Transverse colon (tissue), 4 donors: ENCODE measurements around the gene KPNA6. TPM values are rescaled to one million over a fixed set of nuclear protein-coding genes. Genes with fewer than 3 reads are reported as not detected.

Experiments used
- DNase-seq: peaks from one replicate; pipeline ENCODE4 v3.0.0-alpha.2; 2019
- H3K27ac ChIP-seq, 4 donors: fragments of 200-600 bp; sonication (generic); 2 replicates each; pipeline ENCODE4 v1.5.1; 2016 to 2018; ENCODE audit warnings: inconsistent platforms in 4 of 4
- H3K27me3 ChIP-seq: fragments of 200-600 bp; sonication (generic); 2 replicates; pipeline ENCODE4 v1.5.1; 2017; ENCODE audit warnings: inconsistent platforms
- H3K36me3 ChIP-seq, 4 donors: fragments of 200-600 bp; sonication (generic); 2 replicates each; pipeline ENCODE4 v1.5.1; 2017 to 2019; ENCODE audit warnings: inconsistent platforms in 4 of 4
- H3K4me1 ChIP-seq, 4 donors: fragments of 200-600 bp; sonication (generic); 2 replicates each; pipeline ENCODE4 v1.5.1; 2017 to 2020; ENCODE audit warnings: inconsistent platforms in 4 of 4
- H3K4me3 ChIP-seq, 4 donors: fragments of 200-600 bp; sonication (generic); 1 replicate in 1 of 4; 2 replicates in 3 of 4; pipeline versions ENCODE4 v1.5.1 to v1.6.1; 2017 to 2019; ENCODE audit warnings: inconsistent platforms in 4 of 4
- H3K9me3 ChIP-seq, 2 donors: fragments of 200-600 bp; sonication (generic); 2 replicates each; pipeline ENCODE4 v1.5.1; 2017 to 2019; ENCODE audit warnings: inconsistent platforms in 2 of 2
- EP300 ChIP-seq: sonication (generic); formaldehyde crosslinking; IDR thresholded peaks from one replicate; pipeline ENCODE4 v1.6.1; 2017; ENCODE audit warnings: antibody characterized with exemption, low read depth
- POLR2A ChIP-seq: fragments of 450-650 bp; IDR thresholded peaks from one replicate; pipeline ENCODE4 v1.6.1; 2016; ENCODE audit warnings: antibody characterized with exemption, mild to moderate bottlenecking, moderate library complexity
- POLR2AphosphoS5 ChIP-seq, 3 donors: sonication (generic); formaldehyde crosslinking; IDR thresholded peaks; one replicate each; pipeline ENCODE4 v1.6.1; 2016; ENCODE audit warnings: antibody characterized with exemption in 3 of 3
- WGBS, 2 donors: methylation state at CpG; one replicate each; pipeline ENCODE4 v1.1.5; 2018; ENCODE audit warnings: low coverage in 1 of 2; 5-methylcytosine and 5-hydroxymethylcytosine counted together
- in situ Hi-C, 4 donors: fragments of 200-750 bp; cut with MboI; loops; one replicate each; pipeline versions ENCODE4 v1.15.0 to v1.15.1; 2017; ENCODE audit warnings: low sequenced_read_pairs in 3 of 4, low pct_ligation_motif_present in 1 of 4, low pct_unique_long_range_greater_than_20kb in 1 of 4
- intact Hi-C: fragments of 100-400 bp; cut with DNase I; formaldehyde crosslinking; loops from one replicate; pipeline ENCODE4 v1.15.1; 2023; ENCODE audit warnings: low total_unique reads
- total RNA-seq, 4 donors: library from RNA; depleted of rRNA; stranded (reverse); fragments of >200 nt; gene quantifications; one replicate each; pipeline ENCODE4 v1.1.0, GENCODE V29; 2016
- TF ChIP-seq, protein P1 (sequence below), 5 experiments: fragments of 200-600 bp in 3 of 5; fragments of 450-650 bp in 2 of 5; sonication (generic) in 3 of 5; IDR thresholded peaks; 1 replicate in 2 of 5; 2 replicates in 3 of 5; pipeline ENCODE4 v1.5.1; 2016 to 2017; ENCODE audit warnings: antibody characterized with exemption in 5 of 5, inconsistent platforms in 3 of 5, mild to moderate bottlenecking in 2 of 5, moderate library complexity in 1 of 5

The KPNA6 gene
- total RNA-seq, 4 donors from 2014 or later, result 20.5 to 30.5 (median 25.4) TPM

DNA sequence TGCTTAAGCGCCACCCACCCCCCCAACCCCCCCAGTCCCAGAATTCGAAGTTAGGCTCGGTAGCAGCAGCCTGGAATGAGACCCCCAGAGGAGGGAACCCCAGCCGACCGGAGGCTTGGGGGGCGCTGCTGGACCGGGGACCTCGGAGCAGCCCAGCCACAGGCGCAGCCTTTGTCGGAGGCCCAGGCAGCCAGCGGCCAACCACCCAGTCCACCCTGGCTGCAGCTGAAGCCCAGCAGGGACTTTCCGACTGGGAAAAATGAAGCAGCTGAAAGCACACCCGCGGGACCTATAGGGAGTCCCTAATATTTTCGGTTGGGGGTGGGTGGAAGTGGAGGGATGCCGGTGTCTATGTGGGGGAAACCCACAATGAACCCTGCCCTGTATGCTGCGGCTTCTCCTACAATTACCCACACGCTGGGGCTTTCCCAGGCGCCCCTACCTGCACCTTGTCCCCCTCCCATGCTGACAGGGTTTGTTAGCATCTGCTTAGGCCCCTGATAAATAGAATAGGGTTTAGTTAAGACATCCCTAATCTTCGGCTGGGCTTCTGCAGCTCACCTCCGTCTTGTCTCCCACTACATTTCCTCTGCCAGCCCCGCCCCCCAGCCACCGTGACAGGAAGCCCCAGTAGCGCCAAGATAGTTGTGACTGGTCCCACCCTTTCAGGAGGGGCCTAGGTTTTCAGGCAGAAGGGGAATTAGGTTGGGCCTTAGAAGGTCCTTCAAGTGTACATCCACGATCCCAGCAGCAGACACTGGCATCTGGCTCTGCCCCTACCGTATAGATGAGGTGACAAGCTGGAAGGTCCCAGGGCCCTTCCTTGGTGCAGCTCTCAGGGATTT is 93.4 kb downstream of the KPNA6 start:
- Histone ChIP-seq H3K4me3 (peak overlapping the region; percentile 38 to 61 (median 50)), H3K4me1 (peaks cover 19 to 39% (median 34%) of the 10 kb centered on the region in 4 donors), H3K36me3 (peaks cover 0 to 14% (median 2%) of the 10 kb centered on the region in 4 donors), H3K9me3 (no peaks in the 10 kb centered on the region), H3K27me3 (no peaks in the 10 kb centered on the region), H3K27ac (peak overlapping the region; percentile 73 to 92 (median 83))
- in situ Hi-C loops (loop anchor here in 1 of 4 donors (25.0 kb wide), 1 partner anchor 186 kb away; the partner anchor contains the start of gene BSDC1), intact Hi-C loops (no loop called here)
- peak in 1 of 3 donors; percentile 18 for TF ChIP-seq POLR2AphosphoS5 (IDR thresholded peaks at IDR 0.05)
- no peak for TF ChIP-seq EP300
- TF ChIP-seq, protein P1, sequence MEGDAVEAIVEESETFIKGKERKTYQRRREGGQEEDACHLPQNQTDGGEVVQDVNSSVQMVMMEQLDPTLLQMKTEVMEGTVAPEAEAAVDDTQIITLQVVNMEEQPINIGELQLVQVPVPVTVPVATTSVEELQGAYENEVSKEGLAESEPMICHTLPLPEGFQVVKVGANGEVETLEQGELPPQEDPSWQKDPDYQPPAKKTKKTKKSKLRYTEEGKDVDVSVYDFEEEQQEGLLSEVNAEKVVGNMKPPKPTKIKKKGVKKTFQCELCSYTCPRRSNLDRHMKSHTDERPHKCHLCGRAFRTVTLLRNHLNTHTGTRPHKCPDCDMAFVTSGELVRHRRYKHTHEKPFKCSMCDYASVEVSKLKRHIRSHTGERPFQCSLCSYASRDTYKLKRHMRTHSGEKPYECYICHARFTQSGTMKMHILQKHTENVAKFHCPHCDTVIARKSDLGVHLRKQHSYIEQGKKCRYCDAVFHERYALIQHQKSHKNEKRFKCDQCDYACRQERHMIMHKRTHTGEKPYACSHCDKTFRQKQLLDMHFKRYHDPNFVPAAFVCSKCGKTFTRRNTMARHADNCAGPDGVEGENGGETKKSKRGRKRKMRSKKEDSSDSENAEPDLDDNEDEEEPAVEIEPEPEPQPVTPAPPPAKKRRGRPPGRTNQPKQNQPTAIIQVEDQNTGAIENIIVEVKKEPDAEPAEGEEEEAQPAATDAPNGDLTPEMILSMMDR (IDR thresholded peaks at IDR 0.05), result no peak
- DNase-seq, result peak; percentile 79
- 0 to 7% methylated on average over 2 to 26 of the region's 26 CpGs for WGBS, 2 donors

DNA sequence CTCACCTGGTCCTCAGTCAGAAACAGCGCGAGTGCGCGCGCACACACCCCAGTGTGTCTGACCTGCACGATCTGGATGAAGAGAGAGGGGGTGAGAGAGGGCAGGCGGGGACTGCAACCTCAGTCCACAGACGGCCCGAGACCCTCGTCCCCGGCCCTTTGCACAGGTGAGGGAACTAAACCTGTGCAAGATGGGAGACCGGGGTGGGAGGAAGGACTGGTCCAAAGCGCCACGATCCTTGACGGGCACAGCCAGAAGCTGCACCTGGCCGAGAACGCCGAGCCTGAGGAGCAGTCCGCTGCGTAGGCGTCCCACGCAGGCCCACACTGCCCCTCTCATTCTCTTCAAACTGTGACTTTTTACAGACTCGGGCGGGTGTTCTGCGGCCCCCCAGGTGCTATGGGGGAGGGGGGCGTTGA is 97.1 kb downstream of the KPNA6 start:
- peak; percentile 21 for DNase-seq
- peaks cover 22 to 53% (median 42%) of the 10 kb centered on the region in 4 donors for H3K4me1 ChIP-seq
- in situ Hi-C loops, result loop anchor here in 1 of 4 donors (25.0 kb wide), 1 partner anchor 182 kb away; the partner anchor contains the start of gene BSDC1
- H3K9me3 ChIP-seq, result no peaks in the 10 kb centered on the region
- TF ChIP-seq POLR2AphosphoS5 (IDR thresholded peaks at IDR 0.05) (no peak), EP300 (no peak), POLR2A (no peak)
- TF ChIP-seq, protein P1 (IDR thresholded peaks at IDR 0.05), result no peak
- intact Hi-C loops, result no loop called here
- H3K4me3 ChIP-seq, result peak overlapping the region; percentile 45 to 70 (median 58)
- no peaks in the 10 kb centered on the region for H3K36me3 ChIP-seq
- 35% methylated on average over 26 of the region's 26 CpGs; no CpG with 5 or more reads in 1 of the 2 donors for WGBS, 2 donors
- peak overlapping the region; percentile 42 to 75 (median 65) for H3K27ac ChIP-seq
- H3K27me3 ChIP-seq, result no peaks in the 10 kb centered on the region

DNA sequence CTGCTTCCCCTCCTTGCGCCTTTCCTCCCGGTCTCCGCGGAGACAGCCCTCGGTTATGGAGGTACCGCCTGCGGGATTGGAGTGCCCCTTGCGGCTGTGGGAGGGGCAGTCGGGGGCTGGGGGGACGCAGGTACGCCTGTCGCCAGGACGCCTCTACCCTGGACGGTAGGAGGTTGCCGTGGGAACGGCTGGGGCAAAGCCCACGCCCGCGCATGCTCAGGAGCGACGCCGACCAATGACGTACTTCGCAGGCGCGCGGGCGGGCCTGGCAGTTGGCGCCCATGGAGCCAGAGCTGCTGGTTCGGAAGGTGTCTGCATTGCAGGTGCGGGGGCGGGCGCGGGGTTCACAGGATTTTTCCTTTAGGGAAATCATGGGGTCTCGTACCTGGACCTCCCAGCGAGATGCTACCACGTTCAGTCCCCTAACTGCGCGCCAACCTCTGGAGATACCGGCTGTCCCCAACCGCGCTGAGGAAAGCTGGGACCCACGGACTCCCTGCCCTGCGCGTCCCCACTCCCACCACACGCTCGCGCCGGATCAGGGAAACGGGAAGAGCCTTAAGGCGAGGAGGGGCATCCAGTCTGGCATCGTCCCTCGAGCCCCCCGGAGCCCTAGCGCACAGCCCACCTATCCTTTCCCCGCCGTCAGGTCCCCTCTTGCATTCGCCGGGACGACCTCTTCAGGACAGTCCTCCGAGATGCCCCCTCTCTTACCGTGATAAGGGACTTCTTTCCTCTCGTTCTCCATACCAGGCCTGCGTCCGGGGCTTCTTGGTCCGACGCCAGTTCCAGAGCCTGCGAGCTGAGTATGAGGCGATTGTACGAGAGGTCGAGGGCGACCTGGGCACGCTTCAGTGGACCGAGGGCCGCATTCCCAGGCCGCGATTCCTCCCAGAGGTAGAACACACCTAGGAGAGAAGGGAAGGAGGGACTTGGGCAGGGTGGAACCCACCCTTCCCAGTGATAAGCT is 97.8 kb downstream of the KPNA6 start, which contains the start of gene IQCC:
TSS of gene IQCC (plus strand) at position 271 of the 970 bp plus-strand sequence. CDS start at position 282, 11 bp downstream.
- no peak for TF ChIP-seq EP300
- TF ChIP-seq POLR2A, result peak; percentile 76
- peak; percentile 80 to 91 (median 80) for TF ChIP-seq POLR2AphosphoS5 (IDR thresholded peaks at IDR 0.05)
- intact Hi-C loops (no loop called here), in situ Hi-C loops (loop anchor here in 1 of 4 donors (25.0 kb wide), 1 partner anchor 182 kb away; the partner anchor contains the start of gene BSDC1)
- DNase-seq, result peak; percentile 90
- peak within 1 kb of the TSS; percentile 45 to 70 (median 58) for H3K4me3 ChIP-seq
- H3K27me3 ChIP-seq, result no peaks in the 10 kb centered on the region
- no peaks in the 10 kb centered on the region for H3K9me3 ChIP-seq
- WGBS, 2 donors, result 2% methylated on average over 75 of the region's 77 CpGs; no CpG with 5 or more reads in 1 of the 2 donors
- no peaks in the 10 kb centered on the region for H3K36me3 ChIP-seq
- H3K27ac ChIP-seq, result peak within 1 kb of the TSS; percentile 42 to 75 (median 65)
- peaks cover 22 to 47% (median 39%) of the 10 kb centered on the region in 4 donors for H3K4me1 ChIP-seq

DNA sequence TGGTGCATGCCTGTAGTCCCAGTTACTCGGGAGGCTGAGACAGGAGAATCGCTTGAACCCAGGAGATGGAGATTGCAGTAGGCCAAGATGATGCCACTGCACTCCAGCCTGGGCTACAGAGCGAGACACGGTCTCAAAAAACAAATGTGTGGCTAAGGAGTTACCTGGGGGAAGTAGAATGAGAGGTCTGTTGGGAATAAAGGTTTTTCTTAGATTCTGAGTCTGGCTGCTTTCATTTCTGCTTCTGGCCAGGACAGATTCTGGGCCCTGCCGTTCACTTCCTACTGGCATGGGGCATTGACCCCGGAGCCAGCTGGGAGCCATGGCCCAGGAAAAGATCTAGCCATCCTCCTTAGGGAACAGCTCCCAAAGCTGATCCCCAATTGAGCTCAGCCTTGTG is 100.6 kb downstream of the KPNA6 start:
- in situ Hi-C loops (loop anchor here in 1 of 4 donors (25.0 kb wide), 1 partner anchor 179 kb away; the partner anchor contains the start of gene BSDC1), intact Hi-C loops (no loop called here)
- 61 to 62% methylated on average over 5 to 6 of the region's 6 CpGs for WGBS, 2 donors
- H3K4me1 ChIP-seq, result peaks cover 14 to 34% (median 26%) of the 10 kb centered on the region in 4 donors
- TF ChIP-seq POLR2AphosphoS5 (IDR thresholded peaks at IDR 0.05) (no peak), POLR2A (no peak), EP300 (no peak)
- TF ChIP-seq, protein P1 (IDR thresholded peaks at IDR 0.05), result no peak
- no peaks in the 10 kb centered on the region for H3K9me3 ChIP-seq
- DNase-seq, result no peak
- H3K4me3 ChIP-seq, result no peak overlapping the region
- no peaks in the 10 kb centered on the region for H3K36me3 ChIP-seq
- H3K27ac ChIP-seq, result peak overlapping the region; percentile 42 to 77 (median 69)
- H3K27me3 ChIP-seq, result no peaks in the 10 kb centered on the region
